ENCODE measurements around the gene SAP30L. TPM values are rescaled to one million over a fixed set of nuclear protein-coding genes. Genes with fewer than 3 reads are reported as not detected.

Gene SAP30L, protein sequence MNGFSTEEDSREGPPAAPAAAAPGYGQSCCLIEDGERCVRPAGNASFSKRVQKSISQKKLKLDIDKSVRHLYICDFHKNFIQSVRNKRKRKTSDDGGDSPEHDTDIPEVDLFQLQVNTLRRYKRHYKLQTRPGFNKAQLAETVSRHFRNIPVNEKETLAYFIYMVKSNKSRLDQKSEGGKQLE
- 10 to 100 TPM; 37.0 to 49.5 TPM for total RNA-seq

DNA sequence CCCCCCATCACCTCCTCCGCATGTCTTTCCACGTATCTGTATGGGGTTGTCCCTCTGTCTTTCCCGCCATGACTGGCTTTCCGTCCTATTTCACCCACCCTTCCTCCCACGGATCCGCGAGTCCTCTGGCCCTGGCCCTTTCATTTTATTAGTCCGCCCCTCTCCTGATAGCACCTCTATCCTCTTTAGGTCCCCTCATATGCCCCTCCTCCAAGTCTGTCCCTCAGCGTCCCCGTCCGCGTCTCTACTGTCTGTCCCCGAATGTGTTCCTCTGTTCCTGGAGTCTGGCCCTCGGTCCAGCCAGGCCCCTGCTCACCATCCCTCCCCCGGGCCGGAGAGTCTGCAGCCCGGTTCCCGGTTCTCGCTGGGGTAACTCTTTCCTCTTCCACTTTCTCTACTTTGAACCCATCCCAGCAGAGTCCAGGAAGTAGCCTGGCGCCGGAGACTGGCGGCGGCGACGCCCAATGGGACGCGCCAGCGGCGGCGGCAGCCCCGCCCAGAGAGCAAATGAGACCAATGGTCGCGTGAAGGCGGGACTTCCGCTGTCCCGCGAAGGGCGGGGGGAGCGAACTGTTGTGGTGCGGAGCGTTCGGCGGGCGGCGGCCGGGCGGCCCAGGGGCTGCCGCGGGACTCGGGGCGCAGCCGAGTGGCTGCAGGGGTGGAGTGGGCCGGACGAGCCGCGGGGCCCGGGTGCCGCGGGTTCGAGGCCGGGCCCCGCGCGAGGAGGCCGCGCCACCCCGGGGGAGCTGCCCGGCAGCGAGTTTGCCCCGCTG, at the start of gene SAP30L:
Gene SAP30L (plus strand): TSS at position 576 of the 773 bp plus-strand sequence. CDS start 608 bp downstream, outside the sequence.

DNA sequence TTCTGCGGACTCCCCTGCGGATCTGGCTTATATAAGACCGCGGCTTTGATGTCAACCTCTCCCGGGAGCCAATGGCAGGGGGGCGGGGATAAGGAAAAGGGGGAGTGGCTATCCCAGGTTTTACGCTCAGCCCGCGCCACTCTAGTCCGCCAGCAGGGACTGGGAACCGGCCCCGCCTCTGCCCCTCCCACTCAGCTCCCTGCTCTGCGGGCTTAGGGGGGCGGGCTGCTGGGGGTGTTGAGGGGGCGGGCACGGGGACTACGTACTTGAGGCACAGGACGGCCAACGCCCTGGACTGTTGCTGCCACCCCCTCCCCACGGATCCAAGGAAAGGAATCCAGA, 32.4 kb downstream of the SAP30L start, which contains the start of gene HAND1:
Gene HAND1 (minus strand): TSS at position 4 of the 342 bp plus-strand sequence. CDS start 219 bp downstream, outside the sequence.

Other genes with a start within 250 kb of the SAP30L start
- gene HAND1, start 32.2 kb downstream of the SAP30L start, total RNA-seq = not detected